GM15510 (cell line): Measurements from ENCODE around the gene PPARD.
A peak's percentile ranks its signal among the peaks of the same experiment; 100 is the strongest.

Experiments used
- POLR2A ChIP-seq: IDR thresholded peaks from 3 replicates; pipeline ENCODE4 v1.6.1; 2011; ENCODE audit warnings: borderline replicate concordance; ENCODE audit not compliant: insufficient read length; ENCODE audit errors: extremely low read depth

Gene PPARD

DNA sequence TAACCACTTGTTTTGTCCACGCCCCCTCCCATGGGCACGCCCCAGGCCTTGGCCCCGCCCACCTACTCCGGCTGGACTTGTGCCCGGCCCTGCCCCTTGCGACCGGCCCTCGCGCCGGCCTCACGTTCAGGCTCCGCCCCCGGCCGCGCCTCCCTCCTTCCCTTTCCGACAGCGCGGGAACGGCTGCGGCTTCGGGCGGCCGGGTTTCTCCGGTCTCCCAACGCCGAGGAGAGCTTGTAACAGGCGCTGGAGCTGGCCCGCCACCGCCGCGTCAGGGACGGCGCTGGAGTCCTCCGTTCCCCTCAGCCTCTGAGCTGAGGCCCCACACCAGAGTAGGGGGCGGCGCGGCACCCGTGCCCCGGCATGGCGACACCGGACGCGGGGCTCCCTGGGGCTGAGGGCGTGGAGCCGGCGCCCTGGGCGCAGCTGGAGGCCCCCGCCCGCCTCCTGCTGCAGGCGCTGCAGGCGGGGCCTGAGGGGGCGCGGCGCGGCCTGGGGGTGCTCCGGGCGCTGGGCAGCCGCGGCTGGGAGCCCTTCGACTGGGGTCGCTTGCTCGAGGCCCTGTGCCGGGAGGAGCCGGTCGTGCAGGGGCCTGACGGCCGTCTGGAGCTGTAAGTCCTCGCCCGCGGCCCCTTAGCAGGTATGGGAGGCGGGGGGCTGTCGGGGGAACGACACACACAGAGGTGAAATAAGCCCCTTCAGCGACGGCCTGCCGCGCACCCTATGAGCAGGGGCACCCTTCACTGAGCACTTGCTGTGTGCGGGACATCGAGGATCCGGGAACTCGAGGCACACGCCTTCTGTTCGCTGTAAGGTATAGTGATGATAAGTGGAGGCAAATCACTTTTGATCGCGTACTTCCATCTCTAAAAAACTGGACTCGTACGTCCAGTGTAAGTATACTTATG lies 110.1 kb downstream of the PPARD start, which contains the start of gene FANCE:
Gene FANCE, plus strand, starts transcription at position 156 of the 908 bp plus-strand sequence. Its CDS starts 208 bp downstream, at position 364.
- peak; percentile 65 for TF ChIP-seq POLR2A

DNA sequence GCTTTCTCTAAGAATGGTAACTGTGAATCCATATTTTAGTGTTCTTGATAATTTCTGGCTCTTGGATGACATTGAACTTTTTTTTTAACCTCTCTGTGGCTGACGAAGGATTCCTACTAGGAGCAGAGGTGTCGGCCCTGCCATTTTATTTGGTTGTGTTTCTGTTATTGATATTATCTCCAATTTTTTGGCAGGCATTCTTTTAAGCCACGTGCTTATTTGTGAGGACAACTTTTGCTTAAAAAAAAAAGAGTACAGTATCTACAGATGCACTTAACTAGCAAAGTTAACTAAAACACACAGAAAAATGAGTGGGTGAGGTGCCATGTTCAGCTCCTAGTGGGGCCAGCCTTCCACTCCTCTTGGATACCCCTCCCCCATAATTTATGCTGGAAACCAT lies 110.9 kb downstream of the PPARD start:
- TF ChIP-seq POLR2A, result no peak

DNA sequence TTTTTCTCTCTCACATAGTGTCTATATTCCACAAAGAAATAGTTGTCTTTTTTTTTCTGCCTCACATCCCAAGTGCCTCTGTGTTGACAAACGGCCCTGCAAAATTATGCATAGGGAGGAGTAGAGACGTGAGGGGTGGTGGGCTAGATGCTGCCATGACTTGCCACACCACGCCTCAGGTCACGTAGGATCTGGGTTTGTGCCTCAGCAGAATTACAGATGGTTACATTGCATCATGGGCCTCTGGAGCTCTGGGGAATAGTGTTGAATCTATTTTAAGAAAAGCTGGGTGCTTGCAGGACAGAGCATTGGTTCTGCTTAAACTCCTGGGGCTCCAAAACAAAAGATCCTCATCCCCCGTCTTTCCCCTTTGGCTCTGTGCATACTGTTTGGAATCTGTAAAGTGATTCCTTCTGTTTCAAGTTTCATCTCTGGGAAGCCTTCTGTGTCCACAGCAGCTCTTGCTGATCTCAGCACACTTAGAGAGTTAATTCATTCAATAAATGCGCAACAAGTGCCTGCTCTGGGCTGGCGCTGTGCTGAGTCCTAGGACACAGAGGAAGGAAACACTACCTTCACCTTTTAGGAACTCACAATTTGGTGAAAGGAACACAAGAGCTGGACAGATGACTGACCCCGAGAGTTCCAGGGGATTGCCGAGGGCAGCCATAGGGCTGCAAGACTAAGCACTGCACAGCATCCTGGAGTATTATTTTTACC lies 112.2 kb downstream of the PPARD start:
- no peak for TF ChIP-seq POLR2A

DNA sequence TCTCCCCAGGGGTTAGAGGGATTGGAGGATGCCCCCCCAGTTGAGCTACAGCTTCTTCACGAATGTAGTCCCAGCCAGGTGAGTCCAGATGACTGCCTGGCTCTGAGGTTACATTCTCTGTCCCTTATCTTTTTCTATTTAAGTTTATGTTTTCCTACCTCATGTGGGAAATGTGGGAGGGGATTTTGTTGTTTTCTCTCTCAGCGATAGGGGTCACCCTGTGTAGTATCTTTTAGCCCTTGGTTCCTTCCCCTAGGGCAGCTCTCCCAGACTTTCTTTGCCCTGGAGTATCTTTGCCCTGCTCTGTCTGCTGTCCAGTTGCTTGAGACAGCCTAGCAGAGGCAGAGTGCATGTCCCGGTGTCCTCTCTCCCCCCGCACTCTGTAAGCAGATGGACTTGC lies 115.5 kb downstream of the PPARD start:
- TF ChIP-seq POLR2A, result no peak

DNA sequence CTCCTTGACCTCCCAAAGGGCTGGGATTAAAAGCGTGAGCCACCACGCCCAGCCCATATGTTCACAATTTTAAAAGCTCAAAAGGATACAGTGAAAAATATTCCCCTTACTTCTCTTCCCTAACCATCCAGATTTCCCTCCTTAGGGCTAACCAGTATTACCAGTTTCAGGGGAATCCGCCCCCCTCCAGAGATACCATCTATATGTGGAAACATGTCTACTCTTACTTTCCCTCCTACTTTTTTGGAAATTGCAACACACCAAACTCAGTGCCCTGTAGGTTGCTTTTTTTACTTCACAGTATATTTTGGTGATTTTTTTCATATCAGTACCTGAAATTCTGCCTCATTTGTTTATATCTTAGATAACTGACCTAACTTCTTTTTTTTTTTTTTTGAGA lies 118.9 kb downstream of the PPARD start:
- TF ChIP-seq POLR2A, result no peak

- TF ChIP-seq POLR2A, result no peak
Observed at GRCh38 chr6:35463292-35463691, 120.9 kb downstream of the PPARD start.

GRCh38 chr6:35465646-35466045 lies 123.3 kb downstream of the PPARD start:
- no peak for TF ChIP-seq POLR2A

DNA sequence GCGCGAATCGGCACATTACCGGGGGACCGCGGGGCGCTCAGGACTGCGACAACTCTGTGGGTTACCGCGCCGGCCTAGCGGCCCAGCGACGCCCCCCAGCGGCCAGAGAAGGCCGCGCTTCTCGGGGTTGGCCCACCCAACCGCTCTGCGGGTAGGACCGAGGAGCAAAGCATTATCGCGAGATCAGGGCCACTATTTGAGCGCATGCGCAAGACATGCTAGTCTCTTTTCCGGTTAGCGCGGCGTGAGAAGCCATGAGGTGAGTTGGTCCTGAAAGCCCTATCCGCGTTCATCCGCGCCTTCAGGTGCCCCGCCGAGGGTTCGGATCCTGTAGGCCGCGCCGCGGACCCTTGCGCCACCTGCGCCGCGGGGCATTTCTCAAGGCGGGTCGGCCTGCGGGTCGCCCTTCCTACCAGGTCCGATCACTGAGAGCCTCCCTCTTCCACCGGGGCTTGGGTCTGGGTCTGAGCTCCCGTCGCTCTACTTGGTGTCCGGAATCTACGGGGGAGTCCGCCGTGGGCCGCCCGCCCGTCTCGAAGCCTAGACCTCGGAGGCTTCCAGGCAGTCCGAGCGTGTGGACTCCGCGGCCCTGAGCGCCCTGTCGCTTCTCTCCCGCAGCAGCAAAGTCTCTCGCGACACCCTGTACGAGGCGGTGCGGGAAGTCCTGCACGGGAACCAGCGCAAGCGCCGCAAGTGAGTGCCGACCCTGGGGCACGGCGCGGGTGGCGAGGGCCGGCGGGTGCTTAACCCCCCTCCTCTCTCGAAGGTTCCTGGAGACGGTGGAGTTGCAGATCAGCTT lies 126.0 kb downstream of the PPARD start, which contains the start of gene RPL10A:
Gene RPL10A, plus strand, starts transcription at position 221 of the 799 bp plus-strand sequence. Its CDS starts 34 bp downstream, at position 255.
- peak; percentile 100 for TF ChIP-seq POLR2A

- TF ChIP-seq POLR2A, result no peak
Observed at GRCh38 chr6:35468980-35469750, 126.8 kb downstream of the PPARD start.

DNA sequence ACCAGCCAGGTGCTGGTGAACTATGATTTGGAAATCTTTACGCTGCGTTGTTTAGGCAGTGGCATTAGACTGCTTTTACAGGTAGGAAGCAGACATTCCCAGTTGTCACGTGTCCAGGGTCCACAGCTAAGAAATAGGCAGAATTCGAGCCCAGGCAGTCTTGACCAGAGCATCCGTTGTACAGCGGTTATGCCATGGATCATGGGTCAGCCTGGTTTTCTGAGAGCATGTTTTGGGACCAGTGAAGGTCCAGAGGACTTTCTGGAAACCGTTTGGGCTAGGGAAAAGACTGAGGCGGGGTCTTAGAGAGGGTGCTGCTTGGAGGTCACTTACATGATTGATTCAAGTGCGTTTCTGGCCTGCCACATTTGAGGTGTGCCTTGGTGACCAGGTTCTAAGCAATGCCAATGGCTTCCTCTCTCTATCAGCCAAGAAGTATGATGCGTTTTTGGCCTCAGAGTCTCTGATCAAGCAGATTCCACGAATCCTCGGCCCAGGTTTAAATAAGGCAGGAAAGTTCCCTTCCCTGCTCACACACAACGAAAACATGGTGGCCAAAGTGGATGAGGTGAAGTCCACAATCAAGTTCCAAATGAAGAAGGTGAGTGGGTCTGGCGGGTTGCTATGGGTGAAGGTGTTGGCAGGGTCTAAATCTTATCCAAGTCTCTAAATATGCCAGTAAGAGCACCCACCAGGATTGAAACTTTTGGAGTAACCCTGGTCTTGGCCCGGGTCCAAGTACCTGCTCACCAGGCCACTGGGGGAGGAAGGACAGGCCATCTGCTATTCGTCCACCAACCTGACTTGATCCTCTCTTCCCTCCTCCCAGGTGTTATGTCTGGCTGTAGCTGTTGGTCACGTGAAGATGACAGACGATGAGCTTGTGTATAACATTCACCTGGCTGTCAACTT lies 127.6 kb downstream of the PPARD start:
- TF ChIP-seq POLR2A, result no peak

DNA sequence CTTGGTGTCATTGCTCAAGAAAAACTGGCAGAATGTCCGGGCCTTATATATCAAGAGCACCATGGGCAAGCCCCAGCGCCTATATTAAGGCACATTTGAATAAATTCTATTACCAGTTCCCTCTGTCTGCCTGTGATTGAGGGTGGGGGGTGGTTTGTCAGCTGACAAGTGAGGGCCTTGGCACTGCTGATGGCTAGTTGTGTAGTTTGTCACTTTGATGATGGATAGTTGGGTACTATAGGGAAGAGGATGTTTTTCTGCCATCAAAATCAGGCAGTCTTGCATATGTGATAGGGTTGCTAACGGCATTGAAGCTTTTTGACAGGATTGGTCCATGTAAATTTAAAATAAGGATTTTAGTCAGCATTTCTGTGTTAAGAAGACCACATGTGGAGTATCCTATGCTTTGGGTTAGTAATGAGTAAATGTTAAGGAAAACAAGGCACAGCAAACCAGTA lies 128.3 kb downstream of the PPARD start:
- no peak for TF ChIP-seq POLR2A

DNA sequence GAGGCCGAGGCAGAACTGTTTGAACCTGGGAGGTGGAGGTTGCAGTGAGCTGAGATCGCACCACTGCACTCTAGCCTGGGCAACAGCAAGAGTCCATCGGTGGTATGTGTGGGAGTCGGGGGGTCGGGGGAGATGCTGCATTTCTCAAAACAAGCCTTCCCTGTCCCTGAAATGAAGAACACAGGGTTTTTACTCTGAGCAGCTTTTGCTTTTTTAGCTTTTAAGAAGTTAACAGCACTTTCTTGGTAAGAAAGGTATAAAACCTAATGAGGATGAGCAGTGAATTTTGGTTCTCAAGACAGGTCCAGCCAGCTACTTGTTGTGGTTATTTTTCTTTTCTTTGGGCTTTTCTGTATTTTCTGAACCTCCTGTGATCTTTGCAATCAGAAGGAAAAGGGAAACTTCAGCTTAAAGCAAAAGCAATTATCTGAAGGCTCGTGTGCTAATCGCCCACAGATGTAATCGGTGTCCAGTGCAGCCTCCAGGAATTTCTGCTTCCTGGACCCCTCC lies 129.5 kb downstream of the PPARD start:
- peak; percentile 4 for TF ChIP-seq POLR2A
